Measurements from ENCODE around the gene CACNA2D4.

Gene CACNA2D4

DNA sequence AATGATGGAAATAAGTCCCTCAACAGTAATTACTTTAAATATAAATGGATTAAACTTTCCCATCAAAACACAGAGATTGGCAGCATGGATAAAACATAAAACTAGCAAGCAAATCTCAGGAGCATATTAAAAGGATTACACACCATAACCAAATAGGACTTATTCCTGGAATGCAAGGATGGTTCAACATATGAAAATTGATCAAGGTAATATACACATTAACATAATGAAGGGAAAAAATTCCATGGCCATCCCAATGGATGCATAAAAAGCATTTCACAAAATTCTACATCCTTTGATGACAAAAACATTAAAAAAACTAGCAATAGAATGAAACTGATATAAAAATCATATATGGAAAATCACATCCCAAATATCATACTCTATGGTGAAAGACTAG lies 13.6 kb downstream of the CACNA2D4 start:
- H3K9me3 ChIP-seq: no peaks in the 10 kb centered on the region
- H3K4me3 ChIP-seq (ENCODE audit: low read depth, low read length): no peak overlapping the region
- no peak for DNase-seq
- H3K36me3 ChIP-seq: no peaks in the 10 kb centered on the region
- TF ChIP-seq, protein P1, sequence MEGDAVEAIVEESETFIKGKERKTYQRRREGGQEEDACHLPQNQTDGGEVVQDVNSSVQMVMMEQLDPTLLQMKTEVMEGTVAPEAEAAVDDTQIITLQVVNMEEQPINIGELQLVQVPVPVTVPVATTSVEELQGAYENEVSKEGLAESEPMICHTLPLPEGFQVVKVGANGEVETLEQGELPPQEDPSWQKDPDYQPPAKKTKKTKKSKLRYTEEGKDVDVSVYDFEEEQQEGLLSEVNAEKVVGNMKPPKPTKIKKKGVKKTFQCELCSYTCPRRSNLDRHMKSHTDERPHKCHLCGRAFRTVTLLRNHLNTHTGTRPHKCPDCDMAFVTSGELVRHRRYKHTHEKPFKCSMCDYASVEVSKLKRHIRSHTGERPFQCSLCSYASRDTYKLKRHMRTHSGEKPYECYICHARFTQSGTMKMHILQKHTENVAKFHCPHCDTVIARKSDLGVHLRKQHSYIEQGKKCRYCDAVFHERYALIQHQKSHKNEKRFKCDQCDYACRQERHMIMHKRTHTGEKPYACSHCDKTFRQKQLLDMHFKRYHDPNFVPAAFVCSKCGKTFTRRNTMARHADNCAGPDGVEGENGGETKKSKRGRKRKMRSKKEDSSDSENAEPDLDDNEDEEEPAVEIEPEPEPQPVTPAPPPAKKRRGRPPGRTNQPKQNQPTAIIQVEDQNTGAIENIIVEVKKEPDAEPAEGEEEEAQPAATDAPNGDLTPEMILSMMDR (IDR thresholded peaks at IDR 0.05; ENCODE audit: low read depth, low read length): no peak
- H3K27me3 ChIP-seq: no peaks in the 10 kb centered on the region
- H3K4me1 ChIP-seq: no peaks in the 10 kb centered on the region

DNA sequence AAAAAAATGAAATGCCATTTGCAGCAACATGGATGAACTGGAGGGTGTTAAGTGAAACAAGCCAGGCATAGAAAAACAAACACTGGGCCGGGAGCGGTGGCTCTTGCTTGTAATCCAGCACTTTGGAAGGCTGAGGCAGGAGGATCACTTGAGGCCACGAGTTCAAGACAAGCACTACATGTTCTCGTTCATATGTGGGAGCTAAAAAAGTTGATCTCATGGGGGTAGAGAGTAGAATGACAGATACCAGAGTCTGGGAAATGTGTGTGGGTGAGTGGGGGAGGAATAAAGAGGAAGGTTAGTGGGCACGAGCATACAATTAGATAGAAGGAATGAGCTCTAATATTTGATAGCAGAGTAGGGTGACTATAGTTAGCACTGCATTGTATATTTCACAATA lies 21.5 kb downstream of the CACNA2D4 start:
- TF ChIP-seq, protein P1 (IDR thresholded peaks at IDR 0.05; ENCODE audit: low read depth, low read length): no peak
- H3K9me3 ChIP-seq: no peaks in the 10 kb centered on the region
- H3K4me3 ChIP-seq (ENCODE audit: low read depth, low read length): no peak overlapping the region
- H3K4me1 ChIP-seq: no peaks in the 10 kb centered on the region
- no peak for DNase-seq
- H3K36me3 ChIP-seq: no peaks in the 10 kb centered on the region
- H3K27me3 ChIP-seq: no peaks in the 10 kb centered on the region; the same call in 1 of the 2 replicates

DNA sequence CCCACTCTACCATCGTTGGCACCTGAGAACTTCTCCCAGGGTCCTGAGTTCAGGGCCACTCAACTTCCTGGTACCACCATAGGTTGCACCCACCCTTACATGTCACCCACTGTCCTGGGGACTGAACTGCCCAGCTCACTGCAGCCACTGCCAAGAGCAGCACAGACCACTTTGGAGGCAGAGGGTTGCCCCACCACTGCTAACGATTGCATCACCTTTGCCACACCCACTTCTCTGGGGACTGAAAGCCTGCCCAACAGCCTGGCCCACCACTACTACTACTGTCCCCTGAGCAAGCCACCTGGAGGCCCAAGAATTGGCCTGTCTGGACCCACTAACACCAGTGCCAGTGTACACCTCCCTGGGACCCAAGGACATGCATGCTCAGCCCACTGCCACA lies 27.6 kb downstream of the CACNA2D4 start:
- H3K4me3 ChIP-seq (ENCODE audit: low read depth, low read length): no peak overlapping the region
- no peaks in the 10 kb centered on the region for H3K36me3 ChIP-seq
- no peak for DNase-seq
- H3K4me1 ChIP-seq: no peaks in the 10 kb centered on the region
- TF ChIP-seq, protein P1 (IDR thresholded peaks at IDR 0.05; ENCODE audit: low read depth, low read length): no peak
- no peaks in the 10 kb centered on the region for H3K9me3 ChIP-seq
- H3K27me3 ChIP-seq: no peaks in the 10 kb centered on the region; the same call in 1 of the 2 replicates

DNA sequence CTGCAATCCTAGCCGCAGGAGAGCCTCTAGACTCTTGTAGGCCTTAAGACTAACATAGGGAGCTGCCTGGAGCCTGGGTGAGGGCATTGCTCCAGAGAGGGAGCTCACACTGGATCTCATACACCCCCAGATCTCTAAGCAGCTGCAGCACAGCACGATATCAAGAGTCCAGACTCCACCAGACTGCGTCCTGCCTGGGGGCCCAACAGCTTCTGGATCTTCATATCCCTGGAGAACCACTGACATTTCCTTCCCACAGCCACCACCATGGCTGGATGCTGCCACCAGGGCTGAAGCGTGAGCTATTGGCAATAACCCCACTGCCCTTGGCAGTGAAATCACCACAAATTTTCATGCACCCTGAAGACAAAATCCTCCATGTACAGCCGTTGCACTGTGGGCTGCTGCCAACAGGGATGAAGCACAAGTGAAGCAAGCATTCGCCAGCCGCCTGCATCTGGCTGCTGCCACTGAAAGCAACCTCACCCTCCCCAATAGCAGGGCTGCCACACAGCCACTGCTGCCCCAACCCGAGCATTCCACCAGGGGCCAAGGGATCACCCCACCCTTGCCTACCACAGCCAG lies 28.2 kb downstream of the CACNA2D4 start:
- Histone ChIP-seq H3K4me3 (ENCODE audit: low read depth, low read length) (no peak overlapping the region), H3K36me3 (no peaks in the 10 kb centered on the region), H3K4me1 (no peaks in the 10 kb centered on the region), H3K27me3 (no peaks in the 10 kb centered on the region; the same call in 1 of the 2 replicates), H3K9me3 (no peaks in the 10 kb centered on the region)
- TF ChIP-seq, protein P1 (IDR thresholded peaks at IDR 0.05; ENCODE audit: low read depth, low read length): no peak
- DNase-seq: no peak

DNA sequence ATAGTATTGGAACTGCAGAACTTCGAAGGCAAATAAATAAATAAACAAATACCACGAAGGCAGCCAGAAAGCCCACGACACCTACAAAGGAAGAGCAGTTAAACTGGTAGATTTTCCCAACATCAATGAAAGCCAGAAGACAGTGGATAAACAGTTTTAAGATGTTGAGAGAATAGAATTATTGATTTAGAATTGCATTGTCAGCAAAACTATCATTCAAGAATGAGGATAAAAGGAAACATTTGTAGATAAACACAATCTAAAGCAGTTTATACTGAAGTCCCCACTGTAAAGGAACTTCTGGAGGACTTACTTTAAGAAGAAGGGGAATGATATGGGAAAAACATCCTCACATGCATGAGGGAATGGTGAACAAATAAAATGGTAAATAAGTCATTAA lies 29.5 kb downstream of the CACNA2D4 start:
- Histone ChIP-seq H3K9me3 (no peaks in the 10 kb centered on the region), H3K4me1 (no peaks in the 10 kb centered on the region), H3K4me3 (ENCODE audit: low read depth, low read length) (no peak overlapping the region), H3K36me3 (no peaks in the 10 kb centered on the region), H3K27me3 (no peaks in the 10 kb centered on the region; the same call in 1 of the 2 replicates)
- TF ChIP-seq, protein P1 (IDR thresholded peaks at IDR 0.05; ENCODE audit: low read depth, low read length): no peak
- DNase-seq: no peak

DNA sequence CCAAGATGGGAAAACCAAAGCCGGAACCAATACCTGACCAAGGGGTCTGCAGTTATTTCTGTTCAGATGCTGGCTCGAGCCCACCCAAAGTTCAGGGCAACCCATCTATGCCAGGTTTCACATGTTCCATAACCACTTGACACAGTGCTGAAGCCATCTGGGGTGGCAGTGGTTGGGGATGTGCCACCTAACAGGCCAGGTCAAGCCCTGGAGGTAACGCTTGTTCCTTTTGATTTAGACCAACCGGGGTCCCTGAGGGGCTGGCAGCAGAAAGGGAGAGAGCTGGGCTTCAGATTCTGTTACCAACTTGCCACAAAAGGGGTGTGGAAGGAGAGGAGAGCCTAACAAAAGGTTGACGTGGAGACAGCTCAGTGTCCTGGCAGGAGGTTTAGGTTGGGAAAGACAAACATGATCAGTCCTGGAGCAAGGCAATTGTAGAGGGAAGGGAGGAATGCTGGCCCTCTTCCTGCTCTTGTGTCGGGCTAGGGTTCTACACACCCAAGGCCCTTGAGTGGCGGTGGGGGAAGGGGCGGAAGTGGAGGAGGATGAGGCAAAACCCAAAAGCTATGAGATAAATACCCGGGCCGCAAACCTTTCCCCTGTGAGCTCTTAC lies 31.9 kb downstream of the CACNA2D4 start:
- TF ChIP-seq, protein P1 (IDR thresholded peaks at IDR 0.05; ENCODE audit: low read depth, low read length): no peak
- Histone ChIP-seq H3K4me1 (no peaks in the 10 kb centered on the region), H3K27me3 (no peaks in the 10 kb centered on the region), H3K9me3 (no peaks in the 10 kb centered on the region), H3K36me3 (no peaks in the 10 kb centered on the region), H3K4me3 (ENCODE audit: low read depth, low read length) (no peak overlapping the region)
- DNase-seq: no peak

All from BE2C (cell line).